D721Med (cell line): Measurements from ENCODE around the gene FCSK.

Experiments used
- DNase-seq: peaks from one replicate; pipeline ENCODE4 v3.0.0; 2011; ENCODE audit warnings: low spot score; ENCODE audit not compliant: insufficient read length
- FAIRE-seq: peaks from 2 replicates; lab custom pipeline; 2011; peaks lifted over from hg19 to GRCh38; lab: Jason Lieb, UNC
- TF ChIP-seq, protein P1 (sequence below): IDR thresholded peaks from 2 replicates; pipeline ENCODE4 v1.5.1; 2012; ENCODE audit warnings: mild to moderate bottlenecking, control low read depth; ENCODE audit not compliant: insufficient read depth; ENCODE audit errors: missing control alignments

FCSK gene

DNA sequence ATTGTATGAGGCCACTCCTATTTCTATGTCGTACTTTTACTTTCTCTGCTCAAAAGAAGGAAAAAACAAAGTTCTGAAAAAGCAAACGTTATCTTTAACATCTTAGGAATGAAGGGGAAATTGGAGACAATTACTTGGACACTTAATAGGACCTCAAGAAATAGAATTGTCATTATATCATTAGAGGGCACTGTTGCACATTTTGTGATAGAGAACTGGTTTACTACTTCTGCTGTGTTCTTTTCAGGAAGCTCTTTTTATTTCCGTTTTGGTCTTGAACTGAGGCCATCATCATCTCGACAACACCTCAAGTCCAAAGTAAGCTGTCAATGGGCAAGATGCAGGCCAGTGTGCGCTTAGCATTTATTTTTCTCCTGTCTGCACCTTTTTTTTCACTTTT, 54.4 kb downstream of the FCSK start:
- DNase-seq (no peak), FAIRE-seq (no peak)
- TF ChIP-seq, protein P1, sequence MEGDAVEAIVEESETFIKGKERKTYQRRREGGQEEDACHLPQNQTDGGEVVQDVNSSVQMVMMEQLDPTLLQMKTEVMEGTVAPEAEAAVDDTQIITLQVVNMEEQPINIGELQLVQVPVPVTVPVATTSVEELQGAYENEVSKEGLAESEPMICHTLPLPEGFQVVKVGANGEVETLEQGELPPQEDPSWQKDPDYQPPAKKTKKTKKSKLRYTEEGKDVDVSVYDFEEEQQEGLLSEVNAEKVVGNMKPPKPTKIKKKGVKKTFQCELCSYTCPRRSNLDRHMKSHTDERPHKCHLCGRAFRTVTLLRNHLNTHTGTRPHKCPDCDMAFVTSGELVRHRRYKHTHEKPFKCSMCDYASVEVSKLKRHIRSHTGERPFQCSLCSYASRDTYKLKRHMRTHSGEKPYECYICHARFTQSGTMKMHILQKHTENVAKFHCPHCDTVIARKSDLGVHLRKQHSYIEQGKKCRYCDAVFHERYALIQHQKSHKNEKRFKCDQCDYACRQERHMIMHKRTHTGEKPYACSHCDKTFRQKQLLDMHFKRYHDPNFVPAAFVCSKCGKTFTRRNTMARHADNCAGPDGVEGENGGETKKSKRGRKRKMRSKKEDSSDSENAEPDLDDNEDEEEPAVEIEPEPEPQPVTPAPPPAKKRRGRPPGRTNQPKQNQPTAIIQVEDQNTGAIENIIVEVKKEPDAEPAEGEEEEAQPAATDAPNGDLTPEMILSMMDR: peak; percentile 14

DNA sequence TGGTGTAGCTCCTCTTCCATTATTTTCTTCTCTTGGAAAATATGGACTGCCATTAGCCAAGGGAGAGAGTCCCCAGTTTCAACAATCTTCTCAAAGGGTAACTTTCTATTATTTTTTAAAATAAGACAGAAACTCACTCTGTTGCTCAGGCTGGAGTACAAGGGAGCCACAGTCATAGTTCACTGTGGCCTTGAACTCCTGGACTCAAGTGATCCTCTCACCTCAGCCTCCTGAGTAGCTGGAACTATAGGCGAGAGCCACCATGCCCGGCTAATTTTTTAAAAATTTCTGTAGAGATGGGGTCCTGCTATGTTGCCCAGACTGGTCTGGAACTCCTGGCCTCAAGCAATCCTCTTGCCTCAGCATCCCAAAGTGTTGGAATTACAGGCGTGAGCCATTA, 55.8 kb downstream of the FCSK start:
- FAIRE-seq: no peak
- DNase-seq: no peak
- TF ChIP-seq, protein P1: no peak

DNA sequence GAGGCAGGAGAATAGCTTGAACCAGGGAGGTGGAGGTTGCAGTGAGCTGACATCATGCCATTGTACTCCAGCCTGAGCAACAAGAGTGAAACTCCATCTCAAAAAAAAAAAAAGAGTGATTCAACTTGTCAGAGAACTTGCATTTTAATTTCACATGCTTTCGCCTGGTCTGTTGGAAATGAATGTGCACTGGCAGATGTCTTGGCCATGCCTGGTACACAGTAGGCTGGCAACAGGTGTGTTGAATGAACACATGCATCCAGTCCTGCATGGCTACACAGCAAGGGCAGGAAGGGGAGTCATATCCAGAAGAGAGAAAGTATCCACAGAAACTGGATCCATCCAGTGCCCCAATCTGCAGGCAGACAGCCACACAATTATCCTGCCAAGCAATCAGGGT, 57.4 kb downstream of the FCSK start:
- TF ChIP-seq, protein P1: no peak
- DNase-seq (no peak), FAIRE-seq (no peak)

DNA sequence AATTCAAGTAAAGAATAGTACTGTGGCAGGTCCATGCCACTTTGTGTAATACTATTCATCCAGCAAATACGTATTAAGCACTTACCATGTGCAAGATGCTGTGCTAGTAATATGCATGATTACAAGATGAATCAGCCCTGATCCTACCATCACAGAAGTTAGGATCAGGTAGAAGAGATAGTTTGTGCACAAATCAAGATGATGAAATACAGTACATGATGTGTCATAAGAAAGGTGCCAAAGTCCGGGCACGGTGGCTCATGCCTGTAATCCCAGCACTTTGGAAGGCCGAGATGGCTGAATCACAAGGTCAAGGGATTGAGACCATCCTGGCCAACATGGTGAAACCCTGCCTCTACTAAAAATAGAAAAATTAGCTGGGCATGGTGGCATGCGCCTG, 58.1 kb downstream of the FCSK start:
- TF ChIP-seq, protein P1: no peak
- no peak for DNase-seq
- FAIRE-seq: no peak

DNA sequence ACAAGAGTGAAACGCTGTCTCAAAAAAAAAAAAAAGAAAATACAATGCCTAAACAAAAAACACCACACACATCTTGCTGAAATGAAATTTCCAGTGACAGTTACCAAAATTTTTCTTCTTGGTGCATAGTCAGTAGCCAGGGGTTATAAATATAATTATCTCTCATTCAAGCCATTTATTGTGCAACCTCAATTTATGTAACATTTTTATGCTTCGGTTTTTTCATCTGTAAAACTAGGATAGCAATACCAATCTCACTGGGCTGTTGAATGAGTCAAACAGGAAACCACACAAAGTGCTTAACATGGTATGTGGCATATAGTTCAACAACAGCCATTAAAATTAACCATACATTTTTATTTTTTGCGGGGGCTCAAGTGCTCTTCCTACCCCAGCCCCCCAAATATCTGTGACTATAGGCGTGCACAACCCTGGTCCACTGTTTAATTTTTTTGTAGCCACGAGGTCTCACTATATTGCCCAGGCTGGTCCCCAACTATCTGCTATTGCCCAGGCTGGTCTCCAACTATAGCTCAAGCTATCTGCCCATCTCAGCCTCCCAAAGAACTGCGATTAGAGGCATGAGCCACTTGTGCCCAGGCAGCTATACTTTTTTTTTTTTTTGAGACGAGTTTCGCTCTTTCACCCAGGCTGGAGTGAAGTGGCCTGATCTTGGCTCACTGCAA, 66.4 kb downstream of the FCSK start:
- DNase-seq (no peak), FAIRE-seq (no peak)
- TF ChIP-seq, protein P1: no peak

DNA sequence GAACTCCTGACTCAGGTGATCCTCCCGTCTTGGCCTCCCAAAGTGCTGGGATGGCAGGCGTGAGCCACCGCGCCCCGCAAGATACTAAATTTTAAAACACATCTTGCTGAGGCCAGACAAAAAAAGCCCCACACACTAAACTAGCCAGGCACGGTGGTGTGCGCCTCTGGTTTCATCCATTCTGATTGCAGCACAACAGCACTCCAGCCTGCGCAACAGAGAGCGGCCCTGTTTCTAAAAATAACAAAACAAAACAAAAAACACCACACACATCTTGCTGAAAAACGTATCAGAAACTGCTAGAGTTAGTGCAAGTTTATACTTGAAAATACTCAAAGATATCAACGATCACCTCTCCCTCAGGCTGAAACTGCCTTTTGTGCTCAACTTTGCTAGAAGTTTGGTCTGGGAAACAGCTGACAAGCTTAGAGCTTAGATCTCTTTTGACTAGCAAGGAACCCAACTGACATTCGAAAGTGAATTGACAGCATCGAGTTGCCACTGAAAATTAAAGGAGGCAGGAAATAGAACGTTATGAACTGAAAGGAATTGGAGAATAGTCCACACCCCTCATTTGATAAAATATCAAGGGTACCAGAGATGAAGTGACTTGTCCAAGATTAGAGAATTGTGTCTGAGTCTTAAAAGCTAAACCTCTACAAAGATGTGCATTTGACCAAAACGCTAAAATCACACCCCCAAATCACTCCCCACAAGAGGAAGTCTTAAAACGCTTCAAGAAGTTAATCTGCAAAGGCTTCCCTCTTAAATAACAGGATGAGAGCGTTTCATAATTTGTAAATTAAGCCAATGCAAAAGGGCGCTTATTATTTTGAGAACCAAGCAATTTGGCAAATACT, 68.1 kb downstream of the FCSK start:
- TF ChIP-seq, protein P1: no peak
- DNase-seq (no peak), FAIRE-seq (no peak)
